ENCODE results near the gene EBI3. TPM values are rescaled to one million over a fixed set of nuclear protein-coding genes. Genes with fewer than 3 reads are reported as not detected.

The EBI3 gene
- total and polyA plus RNA-seq, 2 of the 13 experiments (the other 11 are each of a cell fraction or from before 2014, with no cell fraction given): 3.4 TPM; not detected in 1

DNA sequence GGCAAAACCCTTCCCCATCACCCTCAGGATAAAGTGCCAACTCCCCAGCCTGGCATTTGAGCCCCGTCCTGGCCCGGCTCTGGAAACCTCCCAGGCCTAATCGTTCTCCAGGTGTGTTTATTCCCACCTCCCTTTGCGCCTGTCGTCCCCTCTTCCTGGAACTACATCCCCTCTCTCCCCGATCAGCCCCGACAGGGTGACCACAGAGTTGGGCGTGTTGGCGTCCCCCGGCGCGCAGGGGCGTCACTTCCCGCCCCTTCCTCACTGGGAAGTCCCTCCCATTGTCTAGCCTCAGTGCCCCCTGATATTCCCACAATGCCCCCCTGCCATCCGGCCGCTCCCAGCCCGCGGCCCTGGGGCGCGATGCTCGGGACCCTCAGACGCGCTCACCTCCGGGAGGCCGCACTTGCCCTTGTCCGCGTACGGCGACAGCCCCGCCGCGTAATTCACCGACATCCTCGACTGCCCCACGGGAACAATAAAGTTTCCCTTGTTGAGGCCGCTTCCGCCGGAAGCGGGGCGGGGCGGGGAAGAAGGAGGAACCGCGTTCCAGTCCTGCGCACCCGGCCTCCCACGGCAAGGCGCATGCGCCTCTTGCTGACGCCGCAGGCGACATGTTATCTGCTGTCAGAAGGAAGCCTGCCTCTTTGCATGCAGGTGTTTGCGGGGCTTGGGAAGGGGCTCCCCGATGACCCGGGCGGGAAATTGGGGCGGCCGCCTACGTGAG is 47.1 kb upstream of the EBI3 start, which contains the start of the genes ANKRD24 and SIRT6 (continued):
- TF ChIP-seq ZNF652 (CRISPR knock-in tag; IDR thresholded peaks at IDR 0.05; ENCODE audit: borderline replicate concordance, low read depth) (no peak; the same call in 1 of the 2 replicates), FOXK2 (IDR thresholded peaks at IDR 0.05) (no peak), KLF16 (CRISPR knock-in tag; IDR thresholded peaks at IDR 0.05) (peak in 1 of 2 experiments; percentile 91; a peak in 2 of 4 replicates), CHD4 (IDR thresholded peaks at IDR 0.05; ENCODE audit: borderline replicate concordance, low read length) (peak; percentile 50; the same call in 1 of the 2 replicates), REPIN1 (CRISPR knock-in tag; IDR thresholded peaks at IDR 0.05; ENCODE audit: borderline replicate concordance, low read depth) (peak; percentile 80; the same call in 1 of the 2 replicates), ZNF205 (CRISPR knock-in tag; IDR thresholded peaks at IDR 0.05) (peak; percentile 89; the same call in 1 of the 2 replicates), HES4 (CRISPR knock-in tag; IDR thresholded peaks at IDR 0.05; ENCODE audit: borderline replicate concordance) (0 out of 2 replicates have a peak, but pooled peaks have one; percentile 69), TBP (CRISPR knock-in tag; IDR thresholded peaks at IDR 0.05) (no peak), MED13 (CRISPR knock-in tag; IDR thresholded peaks at IDR 0.05) (no peak), ZKSCAN1 (IDR thresholded peaks at IDR 0.05; ENCODE audit: low read length) (peak; percentile 85; the same call in 1 of the 2 replicates), ZNF724P (CRISPR knock-in tag; IDR thresholded peaks at IDR 0.05; ENCODE audit: borderline replicate concordance) (no peak), MAF1 (CRISPR knock-in tag; IDR thresholded peaks at IDR 0.05; ENCODE audit: borderline replicate concordance) (no peak; the same call in 1 of the 2 replicates), ZNF773 (CRISPR knock-in tag; IDR thresholded peaks at IDR 0.05; ENCODE audit: borderline replicate concordance) (no peak), MEIS1 (CRISPR knock-in tag; IDR thresholded peaks at IDR 0.05; ENCODE audit: borderline replicate concordance) (no peak; the same call in 1 of the 2 replicates), ZNF678 (CRISPR knock-in tag; IDR thresholded peaks at IDR 0.05) (no peak), ZNF101 (CRISPR knock-in tag; IDR thresholded peaks at IDR 0.05; ENCODE audit: borderline replicate concordance, low read depth) (no peak), SATB2 (CRISPR knock-in tag; IDR thresholded peaks at IDR 0.05) (no peak), BORCS8-MEF2B (CRISPR knock-in tag; IDR thresholded peaks at IDR 0.05) (peak; percentile 87; the same call in 1 of the 2 replicates), HMGA1 (CRISPR knock-in tag; conservative IDR thresholded peaks at IDR 0.05) (no peak), BRD4 (CRISPR knock-in tag; IDR thresholded peaks at IDR 0.05) (no peak), ZNF616 (CRISPR knock-in tag; IDR thresholded peaks at IDR 0.05; ENCODE audit: low read depth) (no peak)
- TF ChIP-seq, protein P1, sequence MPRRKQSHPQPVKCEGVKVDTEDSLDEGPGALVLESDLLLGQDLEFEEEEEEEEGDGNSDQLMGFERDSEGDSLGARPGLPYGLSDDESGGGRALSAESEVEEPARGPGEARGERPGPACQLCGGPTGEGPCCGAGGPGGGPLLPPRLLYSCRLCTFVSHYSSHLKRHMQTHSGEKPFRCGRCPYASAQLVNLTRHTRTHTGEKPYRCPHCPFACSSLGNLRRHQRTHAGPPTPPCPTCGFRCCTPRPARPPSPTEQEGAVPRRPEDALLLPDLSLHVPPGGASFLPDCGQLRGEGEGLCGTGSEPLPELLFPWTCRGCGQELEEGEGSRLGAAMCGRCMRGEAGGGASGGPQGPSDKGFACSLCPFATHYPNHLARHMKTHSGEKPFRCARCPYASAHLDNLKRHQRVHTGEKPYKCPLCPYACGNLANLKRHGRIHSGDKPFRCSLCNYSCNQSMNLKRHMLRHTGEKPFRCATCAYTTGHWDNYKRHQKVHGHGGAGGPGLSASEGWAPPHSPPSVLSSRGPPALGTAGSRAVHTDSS (CRISPR knock-in tag; conservative IDR thresholded peaks at IDR 0.05): peak; percentile 49; the same call in 1 of the 2 replicates
- TF ChIP-seq, protein P2, sequence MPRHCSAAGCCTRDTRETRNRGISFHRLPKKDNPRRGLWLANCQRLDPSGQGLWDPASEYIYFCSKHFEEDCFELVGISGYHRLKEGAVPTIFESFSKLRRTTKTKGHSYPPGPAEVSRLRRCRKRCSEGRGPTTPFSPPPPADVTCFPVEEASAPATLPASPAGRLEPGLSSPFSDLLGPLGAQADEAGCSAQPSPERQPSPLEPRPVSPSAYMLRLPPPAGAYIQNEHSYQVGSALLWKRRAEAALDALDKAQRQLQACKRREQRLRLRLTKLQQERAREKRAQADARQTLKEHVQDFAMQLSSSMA (CRISPR knock-in tag; IDR thresholded peaks at IDR 0.05): peak; percentile 81
- TF ChIP-seq, protein P3, sequence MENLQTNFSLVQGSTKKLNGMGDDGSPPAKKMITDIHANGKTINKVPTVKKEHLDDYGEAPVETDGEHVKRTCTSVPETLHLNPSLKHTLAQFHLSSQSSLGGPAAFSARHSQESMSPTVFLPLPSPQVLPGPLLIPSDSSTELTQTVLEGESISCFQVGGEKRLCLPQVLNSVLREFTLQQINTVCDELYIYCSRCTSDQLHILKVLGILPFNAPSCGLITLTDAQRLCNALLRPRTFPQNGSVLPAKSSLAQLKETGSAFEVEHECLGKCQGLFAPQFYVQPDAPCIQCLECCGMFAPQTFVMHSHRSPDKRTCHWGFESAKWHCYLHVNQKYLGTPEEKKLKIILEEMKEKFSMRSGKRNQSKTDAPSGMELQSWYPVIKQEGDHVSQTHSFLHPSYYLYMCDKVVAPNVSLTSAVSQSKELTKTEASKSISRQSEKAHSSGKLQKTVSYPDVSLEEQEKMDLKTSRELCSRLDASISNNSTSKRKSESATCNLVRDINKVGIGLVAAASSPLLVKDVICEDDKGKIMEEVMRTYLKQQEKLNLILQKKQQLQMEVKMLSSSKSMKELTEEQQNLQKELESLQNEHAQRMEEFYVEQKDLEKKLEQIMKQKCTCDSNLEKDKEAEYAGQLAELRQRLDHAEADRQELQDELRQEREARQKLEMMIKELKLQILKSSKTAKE (CRISPR knock-in tag; IDR thresholded peaks at IDR 0.05; ENCODE audit: borderline replicate concordance): peak; percentile 57; the same call in 1 of the 2 replicates
- TF ChIP-seq, protein P4, sequence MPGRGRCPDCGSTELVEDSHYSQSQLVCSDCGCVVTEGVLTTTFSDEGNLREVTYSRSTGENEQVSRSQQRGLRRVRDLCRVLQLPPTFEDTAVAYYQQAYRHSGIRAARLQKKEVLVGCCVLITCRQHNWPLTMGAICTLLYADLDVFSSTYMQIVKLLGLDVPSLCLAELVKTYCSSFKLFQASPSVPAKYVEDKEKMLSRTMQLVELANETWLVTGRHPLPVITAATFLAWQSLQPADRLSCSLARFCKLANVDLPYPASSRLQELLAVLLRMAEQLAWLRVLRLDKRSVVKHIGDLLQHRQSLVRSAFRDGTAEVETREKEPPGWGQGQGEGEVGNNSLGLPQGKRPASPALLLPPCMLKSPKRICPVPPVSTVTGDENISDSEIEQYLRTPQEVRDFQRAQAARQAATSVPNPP (CRISPR knock-in tag; IDR thresholded peaks at IDR 0.05): no peak
